GOT3 (cell line): ENCODE measurements around the gene MRPS24.
A peak's percentile ranks its signal among the peaks of the same experiment; 100 is the strongest.
"Not testable (repeated sequence)": the region's sequence is repeated elsewhere in the genome, so short reads cannot be mapped to it uniquely, and the experiment has no call there.

Experiments used
- DNase-seq: peaks from one replicate; lab custom pipeline; 2025; ENCODE audit warnings: mixed read lengths; lab: John Stamatoyannopoulos, UW

The MRPS24 gene

DNA sequence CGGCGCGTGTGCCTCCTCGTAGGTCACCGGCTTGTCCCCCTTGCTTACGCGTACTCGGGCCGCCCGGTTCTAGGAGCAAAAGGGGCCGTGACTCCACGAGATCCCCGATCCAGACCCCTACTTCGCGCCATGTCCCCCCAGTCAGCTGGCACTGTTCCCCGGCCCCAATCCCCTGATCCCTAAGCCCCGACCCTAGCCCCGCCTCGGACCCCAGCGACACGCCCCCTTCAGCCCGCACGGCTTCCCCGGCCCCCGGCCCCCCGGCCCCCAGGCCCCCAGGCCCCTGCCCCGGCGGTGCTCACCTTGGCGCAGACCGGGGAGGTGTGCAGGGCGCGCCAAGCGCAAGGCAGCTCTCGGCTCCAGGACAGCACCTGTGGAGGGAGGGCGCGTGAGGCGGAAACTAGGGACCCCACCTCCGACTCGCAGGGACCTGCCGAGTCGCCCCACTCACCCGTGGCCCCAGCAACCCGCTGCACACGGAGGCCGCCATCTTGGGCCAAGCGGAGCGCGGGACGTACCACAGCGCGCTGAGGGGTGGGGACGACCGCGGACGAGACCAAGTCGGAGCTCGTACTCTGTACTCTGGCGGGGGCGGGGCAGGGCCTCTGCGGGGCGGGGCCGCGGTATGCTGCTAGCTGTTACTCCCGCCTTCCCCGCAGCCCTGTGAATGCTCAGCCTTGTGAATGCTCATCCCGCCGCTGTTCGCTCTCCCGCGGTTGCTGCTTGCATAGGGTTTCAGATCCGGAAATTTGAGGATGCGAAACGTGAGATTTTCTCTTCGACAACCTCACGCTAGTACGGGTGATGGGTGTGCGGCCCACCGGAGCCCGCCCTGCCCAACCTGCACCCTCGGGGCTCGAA is at the start of gene MRPS24:
TSS of gene MRPS24 (minus strand) at position 512 of the 861 bp plus-strand sequence. CDS start at position 490, 22 bp downstream.
- peak; percentile 87 for DNase-seq

DNA sequence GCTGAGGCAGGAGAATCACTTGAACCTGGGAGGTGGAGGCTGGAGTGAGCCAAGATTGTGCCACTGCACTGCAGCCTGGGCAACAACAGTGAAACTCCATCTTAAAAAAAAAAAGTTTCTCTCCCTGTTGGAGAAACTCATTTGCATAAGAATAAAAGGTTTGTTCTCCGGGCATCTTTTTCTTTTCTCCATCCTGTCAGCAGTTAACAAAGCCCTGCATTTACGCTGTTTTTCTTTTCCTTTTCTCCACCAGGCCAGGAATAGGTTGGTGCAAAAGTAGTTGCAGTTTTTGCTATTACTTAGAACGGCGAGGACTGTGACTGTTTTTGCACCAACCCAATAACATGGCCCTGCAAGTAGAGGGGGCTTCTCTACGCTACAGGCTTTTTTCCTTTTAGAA is 46.6 kb upstream of the MRPS24 start:
- DNase-seq, result no peak

- no peak for DNase-seq
Measured at GRCh38 chr7:43914795-43915194, 45.5 kb upstream of the MRPS24 start.

DNA sequence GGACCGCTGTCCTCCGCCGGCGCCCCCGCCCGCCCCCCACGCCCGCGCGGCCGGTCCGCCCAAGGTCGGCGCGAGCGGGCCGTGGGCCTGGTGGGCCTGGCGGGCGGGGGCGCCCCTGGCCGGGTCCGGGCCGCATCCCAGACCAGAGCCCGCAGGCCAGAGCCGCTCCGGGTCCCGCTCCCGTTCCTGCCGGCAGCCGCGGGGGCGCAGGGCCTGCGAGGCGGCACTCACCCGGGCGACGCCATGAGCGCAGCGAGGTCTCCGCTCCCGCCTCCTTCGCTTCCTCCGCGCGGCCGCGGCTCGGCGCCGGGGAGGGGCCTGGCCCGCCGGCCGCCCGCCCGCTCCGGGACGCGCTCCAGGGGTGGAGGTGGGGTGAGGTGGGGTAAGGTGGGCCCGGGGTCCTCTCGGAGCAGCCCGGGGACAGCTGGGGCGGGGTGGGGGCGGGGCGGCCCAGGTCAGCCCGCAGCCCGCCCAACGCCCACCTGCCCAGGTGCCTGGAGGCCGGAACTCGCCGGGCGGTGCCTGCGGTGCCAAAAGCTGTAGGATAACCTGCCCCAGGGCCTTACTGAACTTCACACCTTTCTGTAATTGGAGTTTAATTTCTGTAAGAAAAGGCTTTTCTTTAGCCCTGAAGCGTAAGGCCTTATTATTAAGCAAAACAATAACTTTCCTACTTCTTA is 37.2 kb upstream of the MRPS24 start, which contains the start of gene URGCP:
TSS of gene URGCP (minus strand) at position 266 of the 680 bp plus-strand sequence. CDS start at position 245, 21 bp downstream.
- DNase-seq, result no peak

DNA sequence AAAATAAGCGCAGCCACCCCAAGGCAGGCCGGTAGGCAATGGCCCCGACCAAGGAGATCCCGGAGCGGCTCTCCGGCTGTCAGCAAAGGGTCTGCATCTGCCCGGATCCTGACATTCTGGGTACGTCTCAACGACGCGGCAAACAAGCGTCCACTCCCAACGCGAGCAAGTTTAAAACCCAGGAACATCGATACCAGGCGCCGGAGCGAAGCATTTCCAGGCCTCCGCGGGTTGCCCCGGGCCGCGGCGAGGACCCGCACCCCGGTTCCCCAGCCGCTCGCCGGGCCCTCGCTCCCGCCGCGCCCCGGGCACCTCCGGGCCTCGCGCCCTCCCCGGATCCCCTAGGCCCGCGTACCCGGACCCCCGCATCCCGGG is 36.6 kb upstream of the MRPS24 start:
- DNase-seq, result no peak

DNA sequence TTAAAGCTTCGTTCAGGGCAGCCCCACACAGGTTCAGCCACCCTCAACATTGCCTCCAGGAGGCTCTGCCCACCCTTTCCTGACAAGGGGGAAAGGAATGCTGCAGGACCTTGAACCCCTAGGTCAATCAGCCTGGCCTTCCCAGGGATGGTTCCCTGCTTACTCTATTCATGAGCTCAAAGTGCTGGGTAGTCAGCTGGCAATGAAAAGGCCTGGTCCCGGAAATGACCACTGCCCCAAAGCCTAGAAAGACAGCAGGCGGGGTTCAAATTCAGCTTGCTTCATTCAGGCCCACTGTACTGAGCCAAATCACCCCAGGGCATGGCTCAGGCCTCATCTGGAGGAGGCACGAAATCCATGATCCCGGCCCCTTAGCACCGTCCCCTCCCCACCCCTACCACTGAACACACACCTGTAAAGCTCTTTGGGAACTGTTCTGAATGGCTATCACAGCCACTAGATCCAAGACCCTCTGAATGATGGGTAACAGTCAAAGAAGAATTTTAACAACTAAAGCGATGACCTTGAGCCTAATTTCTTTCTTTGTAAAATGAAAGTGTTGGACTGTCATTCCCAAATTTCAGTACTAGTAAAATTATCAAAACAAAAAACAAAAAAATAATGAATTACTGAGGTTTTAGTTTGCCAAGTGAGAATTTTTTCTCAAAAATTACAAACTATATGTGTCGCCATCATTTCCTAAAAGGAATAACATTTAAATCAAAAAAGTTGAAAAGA is 36.1 kb upstream of the MRPS24 start:
- DNase-seq, result no peak

GRCh38 chr7:43904533-43905208 is 35.4 kb upstream of the MRPS24 start:
- DNase-seq, result no peak

DNA sequence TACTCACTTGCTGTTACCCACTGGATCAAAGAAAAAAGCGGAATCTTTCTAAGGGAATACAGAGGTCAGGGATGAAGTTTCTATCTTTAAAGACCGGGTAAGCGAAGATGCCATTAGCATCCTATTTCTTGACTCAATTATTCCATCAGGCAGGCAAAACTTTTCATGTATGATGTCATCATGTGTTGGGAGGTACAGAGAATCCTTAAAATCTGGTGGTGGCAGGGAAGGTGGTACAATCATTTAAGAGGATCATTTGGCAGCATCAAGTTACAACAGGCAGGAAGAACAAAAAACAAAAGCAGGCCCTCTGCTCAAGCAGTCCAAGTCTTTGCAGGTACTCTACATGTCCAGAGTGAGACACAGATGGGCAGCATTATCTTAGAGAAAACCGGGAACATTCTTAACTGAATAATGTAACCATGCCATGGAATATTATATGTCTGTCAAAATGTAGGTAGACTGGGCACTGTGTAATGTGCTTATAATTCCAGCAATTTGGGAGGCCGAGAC is 33.3 kb upstream of the MRPS24 start:
- no peak for DNase-seq

GRCh38 chr7:43898571-43898970 is 29.3 kb upstream of the MRPS24 start:
- not testable (repeated sequence) for DNase-seq

DNA sequence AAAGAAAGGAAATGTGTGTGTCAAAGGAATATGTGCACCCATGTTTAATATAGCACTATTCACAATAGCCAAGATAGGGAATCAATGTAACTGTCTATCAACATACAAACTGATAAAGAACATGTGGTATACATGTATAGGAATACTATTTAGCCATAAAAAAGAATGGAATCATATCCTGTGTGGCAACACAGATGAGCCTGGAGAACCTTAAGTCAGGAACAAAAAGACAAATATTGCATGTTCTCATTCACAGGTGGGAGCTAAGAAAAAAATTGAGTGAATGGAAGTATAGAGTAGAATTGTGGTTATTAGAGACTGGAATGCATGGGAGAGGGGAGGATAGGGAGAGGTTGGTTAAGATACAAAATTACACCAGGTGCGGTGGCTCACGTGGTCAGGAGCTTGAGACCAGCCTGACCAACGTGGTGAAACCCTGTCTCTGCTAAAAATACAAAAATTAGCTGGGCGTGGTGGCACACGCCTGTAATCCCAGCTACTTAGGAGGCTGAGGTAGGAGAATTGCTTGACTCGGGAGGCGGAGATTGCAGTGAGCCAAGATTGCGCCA is 26.6 kb upstream of the MRPS24 start:
- no peak for DNase-seq

DNA sequence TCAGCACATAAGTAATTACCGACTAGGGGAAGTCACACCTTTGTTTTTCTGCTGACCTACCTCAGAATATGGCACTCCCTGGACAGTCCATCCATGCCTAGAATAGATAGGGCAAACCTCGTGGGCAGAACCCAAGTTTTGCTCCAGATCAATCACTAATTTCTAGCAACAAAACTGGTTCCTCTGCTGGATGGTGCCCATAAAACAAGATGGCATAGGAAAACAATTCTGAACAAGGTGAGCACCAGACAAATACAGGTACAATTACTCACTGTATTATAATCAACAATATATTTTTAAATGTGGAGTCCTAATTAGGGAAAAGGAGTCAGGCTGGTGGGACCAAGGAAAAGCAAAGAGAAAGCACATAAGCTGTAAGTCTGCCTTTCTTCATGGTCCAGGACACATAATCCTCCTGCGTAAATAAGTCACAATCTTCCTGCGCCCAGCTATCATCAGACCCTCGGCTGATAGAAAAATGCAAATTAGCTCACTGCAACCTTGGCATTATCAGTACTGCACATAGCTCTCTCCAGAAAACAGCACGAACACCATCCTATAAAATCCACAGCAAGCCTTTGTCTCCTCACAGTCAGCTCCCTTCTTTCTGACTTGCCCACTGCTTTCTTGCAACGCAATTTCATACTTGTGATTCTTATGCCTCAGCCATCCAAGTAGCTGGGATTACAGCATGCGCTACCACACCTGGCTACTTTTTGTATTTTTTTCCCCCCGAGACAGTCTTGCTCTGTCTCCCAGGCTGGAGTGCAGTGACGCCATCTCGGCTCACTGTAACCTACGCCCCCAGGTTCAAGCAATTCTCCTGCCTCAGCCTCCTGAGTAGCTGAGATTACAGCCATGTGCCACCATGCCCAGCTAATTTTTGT is 22.0 kb upstream of the MRPS24 start:
- no peak for DNase-seq

GRCh38 chr7:43890468-43890867 is 21.2 kb upstream of the MRPS24 start:
- no peak for DNase-seq

- no peak for DNase-seq
Measured at GRCh38 chr7:43888993-43889945, 20.0 kb upstream of the MRPS24 start.

- no peak for DNase-seq
Measured at GRCh38 chr7:43884617-43885016, 15.3 kb upstream of the MRPS24 start.

DNA sequence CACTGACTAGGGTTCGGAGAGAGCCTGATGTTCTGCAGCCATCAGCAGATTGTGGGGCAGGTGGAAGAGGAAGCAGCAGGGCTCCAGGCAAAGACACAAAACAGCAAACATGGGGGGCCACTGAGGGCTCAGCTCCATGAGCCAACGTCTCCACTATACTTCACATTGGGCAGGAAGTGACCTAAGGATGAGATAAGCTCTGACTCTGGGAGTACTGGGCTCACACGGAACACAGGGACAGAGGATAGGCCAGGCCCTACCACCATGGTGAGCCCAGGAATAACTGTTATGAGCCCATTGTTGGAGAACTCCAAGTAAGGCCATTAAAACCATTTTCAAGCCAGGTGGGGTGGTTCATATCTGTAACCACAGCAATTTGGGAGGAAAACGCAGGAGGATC is 14.9 kb upstream of the MRPS24 start:
- no peak for DNase-seq

GRCh38 chr7:43880596-43880995 is 11.3 kb upstream of the MRPS24 start:
- DNase-seq, result no peak

GRCh38 chr7:43879477-43879876 is 10.2 kb upstream of the MRPS24 start:
- DNase-seq, result no peak

- no peak for DNase-seq
Measured at GRCh38 chr7:43878867-43879266, 9.6 kb upstream of the MRPS24 start.
